Trophoblast cell (in vitro differentiated cells and primary cell): Measurements from ENCODE around the gene TSPAN5.

Source experiments
- DNase-seq, 2 donors: peaks; one replicate each; pipeline ENCODE4 v3.0.0-alpha.2; 2016
- H2AFZ ChIP-seq: 2 replicates; pipeline ENCODE4 v1.6.1; 2013; ENCODE audit warnings: low read length, moderate library complexity, mild to moderate bottlenecking; ENCODE audit not compliant: insufficient read depth, poor library complexity
- H2AK5ac ChIP-seq: 2 replicates; pipeline ENCODE4 v1.6.1; 2013; ENCODE audit warnings: mild to moderate bottlenecking, low read length
- H2BK120ac ChIP-seq: 2 replicates; pipeline ENCODE4 v1.6.1; 2013; ENCODE audit warnings: low read length, mild to moderate bottlenecking, moderate library complexity; ENCODE audit not compliant: insufficient read depth, poor library complexity
- H2BK12ac ChIP-seq: 2 replicates; pipeline ENCODE4 v1.6.1; 2013; ENCODE audit warnings: mild to moderate bottlenecking, low read length, moderate library complexity
- H2BK5ac ChIP-seq: 2 replicates; pipeline ENCODE4 v1.6.1; 2013; ENCODE audit warnings: low read length, low read depth, moderate library complexity, mild to moderate bottlenecking; ENCODE audit not compliant: poor library complexity
- H3K14ac ChIP-seq: 2 replicates; pipeline ENCODE4 v1.6.1; 2013; ENCODE audit warnings: mild to moderate bottlenecking, low read length
- H3K18ac ChIP-seq: 2 replicates; pipeline ENCODE4 v1.6.1; 2013; ENCODE audit warnings: mild to moderate bottlenecking, low read length
- H3K23ac ChIP-seq: 2 replicates; pipeline ENCODE4 v1.6.1; 2013; ENCODE audit warnings: low read length
- H3K27ac ChIP-seq: 2 replicates; pipeline ENCODE4 v1.5.1; 2013; ENCODE audit warnings: low read depth, mild to moderate bottlenecking, inconsistent platforms, low read length, moderate library complexity
- H3K27me3 ChIP-seq: 2 replicates; pipeline ENCODE4 v1.6.1; 2013; ENCODE audit warnings: inconsistent platforms, mild to moderate bottlenecking, low read length, moderate library complexity; ENCODE audit not compliant: insufficient read depth
- H3K36me3 ChIP-seq, 2 experiments: 1 replicate in 1 of 2; 2 replicates in 1 of 2; pipeline ENCODE4 v1.6.1; 2013; ENCODE audit warnings: low read length in 2 of 2, mild to moderate bottlenecking in 2 of 2, moderate library complexity in 1 of 2; ENCODE audit not compliant: insufficient read depth in 2 of 2, control insufficient read depth in 1 of 2
- H3K4ac ChIP-seq: 2 replicates; pipeline ENCODE4 v1.6.1; 2013; ENCODE audit warnings: low read depth, mild to moderate bottlenecking, low read length, moderate library complexity
- H3K4me1 ChIP-seq, 2 experiments: 1 replicate in 1 of 2; 2 replicates in 1 of 2; pipeline ENCODE4 v1.6.1; 2013; ENCODE audit warnings: low read length in 2 of 2, mild to moderate bottlenecking in 2 of 2, moderate library complexity in 1 of 2; ENCODE audit not compliant: insufficient read depth in 2 of 2, control insufficient read depth in 1 of 2
- H3K4me2 ChIP-seq: 2 replicates; pipeline ENCODE4 v1.6.1; 2013; ENCODE audit warnings: inconsistent platforms, mild to moderate bottlenecking, low read length, moderate library complexity
- H3K4me3 ChIP-seq: 2 replicates; pipeline ENCODE4 v1.5.1; 2013; ENCODE audit warnings: mild to moderate bottlenecking, low read depth, low read length, inconsistent platforms
- H3K79me1 ChIP-seq: one replicate; pipeline ENCODE4 v1.6.1; 2013; ENCODE audit warnings: low read length
- H3K79me2 ChIP-seq: 2 replicates; pipeline ENCODE4 v1.6.1; 2013; ENCODE audit warnings: low read length, mild to moderate bottlenecking; ENCODE audit not compliant: control insufficient read depth, insufficient read depth, poor library complexity
- H3K9ac ChIP-seq: 2 replicates; pipeline ENCODE4 v1.6.1; 2013; ENCODE audit warnings: mild to moderate bottlenecking, low read length
- H3K9me3 ChIP-seq: 2 replicates; pipeline ENCODE4 v1.6.1; 2013; ENCODE audit warnings: low read depth, mild to moderate bottlenecking, control low read depth, inconsistent platforms, low read length; ENCODE audit not compliant: insufficient read depth
- H4K12ac ChIP-seq: 2 replicates; pipeline ENCODE4 v1.6.1; 2013; ENCODE audit warnings: low read depth, mild to moderate bottlenecking, low read length, moderate library complexity
- H4K8ac ChIP-seq: 2 replicates; pipeline ENCODE4 v1.6.1; 2013; ENCODE audit warnings: low read depth, mild to moderate bottlenecking, low read length, moderate library complexity
- H4K91ac ChIP-seq: one replicate; pipeline ENCODE4 v1.6.1; 2013; ENCODE audit warnings: low read depth, mild to moderate bottlenecking, low read length, moderate library complexity
- WGBS: extraction: QIAGEN DNeasy Blood & Tissue Kit; methylation state at CpG from one replicate; pipeline ENCODE4 v1.1.7; 2013; ENCODE audit warnings: missing lambda C conversion rate; ENCODE audit not compliant: insufficient read length, insufficient coverage; ENCODE audit errors: extremely low coverage; 5-methylcytosine and 5-hydroxymethylcytosine counted together

Gene TSPAN5

GRCh38 chr4:98633159-98633558 is 25.3 kb downstream of the TSPAN5 start:
- no peaks in the 10 kb centered on the region for H3K79me1 ChIP-seq
- H3K9me3 ChIP-seq, result no peaks in the 10 kb centered on the region
- no peak overlapping the region for H3K4me2 ChIP-seq
- no peak overlapping the region for H4K91ac ChIP-seq
- H3K27me3 ChIP-seq, result no peaks in the 10 kb centered on the region
- H2AK5ac ChIP-seq, result no peak overlapping the region
- H4K8ac ChIP-seq, result no peak overlapping the region
- H4K12ac ChIP-seq, result no peak overlapping the region
- no peak overlapping the region for H2BK5ac ChIP-seq
- no peak overlapping the region for H3K14ac ChIP-seq
- H2AFZ ChIP-seq, result no peak overlapping the region
- no peaks in the 10 kb centered on the region for H3K36me3 ChIP-seq
- no peak overlapping the region for H3K27ac ChIP-seq
- DNase-seq, result no peak
- H2BK12ac ChIP-seq, result no peak overlapping the region
- no peak overlapping the region for H3K4me3 ChIP-seq
- WGBS, result no CpG with 5 or more reads among the region's 3 CpGs
- no peak overlapping the region for H3K23ac ChIP-seq
- no peak overlapping the region for H3K18ac ChIP-seq
- peaks cover 5 to 11% of the 10 kb centered on the region in 2 experiments for H3K4me1 ChIP-seq
- no peak overlapping the region for H3K4ac ChIP-seq
- no peak overlapping the region for H2BK120ac ChIP-seq
- H3K79me2 ChIP-seq, result no peaks in the 10 kb centered on the region
- H3K9ac ChIP-seq, result no peak overlapping the region

GRCh38 chr4:98632258-98632657 is 26.2 kb downstream of the TSPAN5 start:
- H3K23ac ChIP-seq, result no peak overlapping the region
- no peak overlapping the region for H2AK5ac ChIP-seq
- no peak overlapping the region for H2BK5ac ChIP-seq
- H2BK12ac ChIP-seq, result no peak overlapping the region
- H3K4me1 ChIP-seq, result peaks cover 5 to 11% of the 10 kb centered on the region in 2 experiments
- no peak overlapping the region for H4K8ac ChIP-seq
- no CpG with 5 or more reads among the region's 4 CpGs for WGBS
- no peak overlapping the region for H3K4me3 ChIP-seq
- no peak overlapping the region for H3K4me2 ChIP-seq
- H3K79me2 ChIP-seq, result no peaks in the 10 kb centered on the region
- no peak for DNase-seq
- no peak overlapping the region for H4K12ac ChIP-seq
- no peak overlapping the region for H3K14ac ChIP-seq
- H3K27me3 ChIP-seq, result no peaks in the 10 kb centered on the region
- H4K91ac ChIP-seq, result no peak overlapping the region
- H2BK120ac ChIP-seq, result no peak overlapping the region
- peak overlapping the region; percentile 48 for H3K27ac ChIP-seq
- H2AFZ ChIP-seq, result no peak overlapping the region
- no peak overlapping the region for H3K4ac ChIP-seq
- H3K36me3 ChIP-seq, result no peaks in the 10 kb centered on the region
- no peak overlapping the region for H3K18ac ChIP-seq
- no peaks in the 10 kb centered on the region for H3K79me1 ChIP-seq
- H3K9ac ChIP-seq, result no peak overlapping the region
- H3K9me3 ChIP-seq, result no peaks in the 10 kb centered on the region

- Histone ChIP-seq H3K18ac (no peak overlapping the region), H3K14ac (no peak overlapping the region), H4K91ac (peak overlapping the region; percentile 28), H2AFZ (no peak overlapping the region), H3K79me1 (no peaks in the 10 kb centered on the region), H3K27me3 (no peaks in the 10 kb centered on the region), H3K79me2 (no peaks in the 10 kb centered on the region), H3K9me3 (no peaks in the 10 kb centered on the region), H3K36me3 (no peaks in the 10 kb centered on the region), H4K8ac (no peak overlapping the region), H3K27ac (peak overlapping the region; percentile 48), H4K12ac (no peak overlapping the region), H3K4me1 (peaks cover 6 to 11% of the 10 kb centered on the region in 2 experiments), H3K9ac (no peak overlapping the region), H3K4me3 (no peak overlapping the region), H3K4ac (no peak overlapping the region), H2BK12ac (no peak overlapping the region), H2BK5ac (peak overlapping the region; percentile 16), H3K4me2 (no peak overlapping the region), H2BK120ac (no peak overlapping the region), H2AK5ac (no peak overlapping the region), H3K23ac (no peak overlapping the region)
- no CpG with 5 or more reads among the region's 3 CpGs for WGBS
- DNase-seq, result peak; percentile 11 to 66
Measured at GRCh38 chr4:98631506-98631905, 26.9 kb downstream of the TSPAN5 start.

- no peaks in the 10 kb centered on the region for H3K36me3 ChIP-seq
- no peak overlapping the region for H3K23ac ChIP-seq
- H2BK5ac ChIP-seq, result no peak overlapping the region
- H3K79me1 ChIP-seq, result no peaks in the 10 kb centered on the region
- no peak overlapping the region for H3K4ac ChIP-seq
- DNase-seq, result no peak
- no peak overlapping the region for H2BK12ac ChIP-seq
- no peak overlapping the region for H2BK120ac ChIP-seq
- H3K14ac ChIP-seq, result no peak overlapping the region
- no peak overlapping the region for H3K4me3 ChIP-seq
- no CpG with 5 or more reads among the region's 8 CpGs for WGBS
- H3K27me3 ChIP-seq, result no peaks in the 10 kb centered on the region
- H3K27ac ChIP-seq, result peak overlapping the region; percentile 51
- peak overlapping the region; percentile 10 for H4K91ac ChIP-seq
- H3K9ac ChIP-seq, result no peak overlapping the region
- H3K79me2 ChIP-seq, result no peaks in the 10 kb centered on the region
- H3K9me3 ChIP-seq, result no peaks in the 10 kb centered on the region
- no peak overlapping the region for H2AK5ac ChIP-seq
- H4K8ac ChIP-seq, result peak overlapping the region; percentile 4
- no peak overlapping the region for H3K4me2 ChIP-seq
- H2AFZ ChIP-seq, result no peak overlapping the region
- H3K4me1 ChIP-seq, result peaks cover 10 to 16% of the 10 kb centered on the region in 2 experiments
- no peak overlapping the region for H4K12ac ChIP-seq
- H3K18ac ChIP-seq, result no peak overlapping the region
Measured at GRCh38 chr4:98630737-98631454, 27.5 kb downstream of the TSPAN5 start.
